Mucosa of rectum (tissue), 2 donors: ENCODE results near the gene AR.

Experiments used
- H3K27ac ChIP-seq, 2 donors: one replicate each; pipeline ENCODE4 v1.7.0; 2013; ENCODE audit warnings: inconsistent platforms in 2 of 2, low read depth in 2 of 2, low read length in 2 of 2
- H3K27me3 ChIP-seq, 2 donors: one replicate each; pipeline ENCODE4 v1.7.0; 2013; ENCODE audit warnings: low read length in 2 of 2; ENCODE audit not compliant: control insufficient read depth in 2 of 2, insufficient read depth in 2 of 2
- H3K36me3 ChIP-seq, 2 donors: one replicate each; pipeline ENCODE4 v1.7.0; 2013; ENCODE audit warnings: low read length in 2 of 2; ENCODE audit not compliant: control insufficient read depth in 2 of 2, insufficient read depth in 2 of 2
- H3K4me1 ChIP-seq, 2 donors: one replicate each; pipeline ENCODE4 v1.7.0; 2013; ENCODE audit warnings: low read length in 2 of 2, mild to moderate bottlenecking in 1 of 2; ENCODE audit not compliant: control insufficient read depth in 2 of 2, insufficient read depth in 2 of 2
- H3K4me3 ChIP-seq, 2 donors: one replicate each; pipeline ENCODE4 v1.7.0; 2013; ENCODE audit warnings: low read length in 2 of 2
- H3K9ac ChIP-seq, 2 donors: one replicate each; pipeline ENCODE4 v1.7.0; 2013; ENCODE audit warnings: low read length in 2 of 2, low read depth in 1 of 2, mild to moderate bottlenecking in 1 of 2
- H3K9me3 ChIP-seq, 2 donors: one replicate each; pipeline ENCODE4 v1.7.0; 2013; ENCODE audit warnings: low read length in 2 of 2; ENCODE audit not compliant: control insufficient read depth in 2 of 2
- donor health status: healthy.
- donor health status: Normal muscosa, but diverticular disease.

AR gene

DNA sequence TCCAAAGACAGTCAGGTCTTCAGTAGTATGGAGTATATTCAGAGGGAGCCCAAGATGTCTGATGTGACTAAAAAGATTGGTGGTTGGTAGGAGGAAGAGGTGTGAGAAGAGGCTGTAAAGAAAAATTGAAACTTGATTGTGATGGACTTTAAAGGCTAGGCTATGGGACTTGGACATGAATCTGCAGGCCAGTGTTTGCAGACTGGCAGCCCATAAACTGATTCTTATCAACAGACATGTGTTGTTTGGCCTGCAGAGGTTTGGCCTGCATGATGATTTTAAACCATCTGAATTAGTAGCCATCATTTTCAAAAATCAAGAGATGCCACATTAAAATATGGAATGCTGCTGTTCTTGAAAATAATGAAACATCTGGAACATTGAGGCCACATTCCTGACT, 5.4 kb upstream of the AR start:
- no peaks in the 10 kb centered on the region for H3K9me3 ChIP-seq

DNA sequence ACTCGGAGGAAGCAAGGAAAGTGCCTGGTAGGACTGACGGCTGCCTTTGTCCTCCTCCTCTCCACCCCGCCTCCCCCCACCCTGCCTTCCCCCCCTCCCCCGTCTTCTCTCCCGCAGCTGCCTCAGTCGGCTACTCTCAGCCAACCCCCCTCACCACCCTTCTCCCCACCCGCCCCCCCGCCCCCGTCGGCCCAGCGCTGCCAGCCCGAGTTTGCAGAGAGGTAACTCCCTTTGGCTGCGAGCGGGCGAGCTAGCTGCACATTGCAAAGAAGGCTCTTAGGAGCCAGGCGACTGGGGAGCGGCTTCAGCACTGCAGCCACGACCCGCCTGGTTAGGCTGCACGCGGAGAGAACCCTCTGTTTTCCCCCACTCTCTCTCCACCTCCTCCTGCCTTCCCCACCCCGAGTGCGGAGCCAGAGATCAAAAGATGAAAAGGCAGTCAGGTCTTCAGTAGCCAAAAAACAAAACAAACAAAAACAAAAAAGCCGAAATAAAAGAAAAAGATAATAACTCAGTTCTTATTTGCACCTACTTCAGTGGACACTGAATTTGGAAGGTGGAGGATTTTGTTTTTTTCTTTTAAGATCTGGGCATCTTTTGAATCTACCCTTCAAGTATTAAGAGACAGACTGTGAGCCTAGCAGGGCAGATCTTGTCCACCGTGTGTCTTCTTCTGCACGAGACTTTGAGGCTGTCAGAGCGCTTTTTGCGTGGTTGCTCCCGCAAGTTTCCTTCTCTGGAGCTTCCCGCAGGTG, 637 bp downstream of the AR start:
- no peaks in the 10 kb centered on the region for H3K4me1 ChIP-seq
- no peak overlapping the region for H3K9ac ChIP-seq
- no peaks in the 10 kb centered on the region for H3K9me3 ChIP-seq
- H3K4me3 ChIP-seq, result peak overlapping the region in 1 of 2 donors; percentile 44
- H3K27me3 ChIP-seq, result peaks cover 0 to 12% of the 10 kb centered on the region in 2 donors
- H3K36me3 ChIP-seq, result no peaks in the 10 kb centered on the region
- no peak overlapping the region for H3K27ac ChIP-seq

More for the DNA sequence above, 5.4 kb upstream of the AR start:
- Histone ChIP-seq H3K4me3 (no peak overlapping the region), H3K27ac (no peak overlapping the region), H3K36me3 (no peaks in the 10 kb centered on the region), H3K27me3 (no peaks in the 10 kb centered on the region), H3K4me1 (no peaks in the 10 kb centered on the region), H3K9ac (no peak overlapping the region)

DNA sequence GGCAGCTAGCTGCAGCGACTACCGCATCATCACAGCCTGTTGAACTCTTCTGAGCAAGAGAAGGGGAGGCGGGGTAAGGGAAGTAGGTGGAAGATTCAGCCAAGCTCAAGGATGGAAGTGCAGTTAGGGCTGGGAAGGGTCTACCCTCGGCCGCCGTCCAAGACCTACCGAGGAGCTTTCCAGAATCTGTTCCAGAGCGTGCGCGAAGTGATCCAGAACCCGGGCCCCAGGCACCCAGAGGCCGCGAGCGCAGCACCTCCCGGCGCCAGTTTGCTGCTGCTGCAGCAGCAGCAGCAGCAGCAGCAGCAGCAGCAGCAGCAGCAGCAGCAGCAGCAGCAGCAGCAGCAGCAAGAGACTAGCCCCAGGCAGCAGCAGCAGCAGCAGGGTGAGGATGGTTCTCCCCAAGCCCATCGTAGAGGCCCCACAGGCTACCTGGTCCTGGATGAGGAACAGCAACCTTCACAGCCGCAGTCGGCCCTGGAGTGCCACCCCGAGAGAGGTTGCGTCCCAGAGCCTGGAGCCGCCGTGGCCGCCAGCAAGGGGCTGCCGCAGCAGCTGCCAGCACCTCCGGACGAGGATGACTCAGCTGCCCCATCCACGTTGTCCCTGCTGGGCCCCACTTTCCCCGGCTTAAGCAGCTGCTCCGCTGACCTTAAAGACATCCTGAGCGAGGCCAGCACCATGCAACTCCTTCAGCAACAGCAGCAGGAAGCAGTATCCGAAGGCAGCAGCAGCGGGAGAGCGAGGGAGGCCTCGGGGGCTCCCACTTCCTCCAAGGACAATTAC, 1.4 kb downstream of the AR start:
- Histone ChIP-seq H3K9ac (no peak overlapping the region), H3K27me3 (peaks cover 0 to 12% of the 10 kb centered on the region in 2 donors), H3K4me1 (no peaks in the 10 kb centered on the region), H3K9me3 (no peaks in the 10 kb centered on the region), H3K36me3 (no peaks in the 10 kb centered on the region), H3K27ac (no peak overlapping the region), H3K4me3 (peak overlapping the region in 1 of 2 donors; percentile 54)

DNA sequence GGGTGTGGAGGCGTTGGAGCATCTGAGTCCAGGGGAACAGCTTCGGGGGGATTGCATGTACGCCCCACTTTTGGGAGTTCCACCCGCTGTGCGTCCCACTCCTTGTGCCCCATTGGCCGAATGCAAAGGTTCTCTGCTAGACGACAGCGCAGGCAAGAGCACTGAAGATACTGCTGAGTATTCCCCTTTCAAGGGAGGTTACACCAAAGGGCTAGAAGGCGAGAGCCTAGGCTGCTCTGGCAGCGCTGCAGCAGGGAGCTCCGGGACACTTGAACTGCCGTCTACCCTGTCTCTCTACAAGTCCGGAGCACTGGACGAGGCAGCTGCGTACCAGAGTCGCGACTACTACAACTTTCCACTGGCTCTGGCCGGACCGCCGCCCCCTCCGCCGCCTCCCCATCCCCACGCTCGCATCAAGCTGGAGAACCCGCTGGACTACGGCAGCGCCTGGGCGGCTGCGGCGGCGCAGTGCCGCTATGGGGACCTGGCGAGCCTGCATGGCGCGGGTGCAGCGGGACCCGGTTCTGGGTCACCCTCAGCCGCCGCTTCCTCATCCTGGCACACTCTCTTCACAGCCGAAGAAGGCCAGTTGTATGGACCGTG, 2.2 kb downstream of the AR start:
- Histone ChIP-seq H3K27me3 (peaks cover 0 to 12% of the 10 kb centered on the region in 2 donors), H3K36me3 (no peaks in the 10 kb centered on the region), H3K27ac (no peak overlapping the region), H3K9me3 (no peaks in the 10 kb centered on the region), H3K9ac (no peak overlapping the region), H3K4me3 (peak overlapping the region in 1 of 2 donors; percentile 54), H3K4me1 (no peaks in the 10 kb centered on the region)

DNA sequence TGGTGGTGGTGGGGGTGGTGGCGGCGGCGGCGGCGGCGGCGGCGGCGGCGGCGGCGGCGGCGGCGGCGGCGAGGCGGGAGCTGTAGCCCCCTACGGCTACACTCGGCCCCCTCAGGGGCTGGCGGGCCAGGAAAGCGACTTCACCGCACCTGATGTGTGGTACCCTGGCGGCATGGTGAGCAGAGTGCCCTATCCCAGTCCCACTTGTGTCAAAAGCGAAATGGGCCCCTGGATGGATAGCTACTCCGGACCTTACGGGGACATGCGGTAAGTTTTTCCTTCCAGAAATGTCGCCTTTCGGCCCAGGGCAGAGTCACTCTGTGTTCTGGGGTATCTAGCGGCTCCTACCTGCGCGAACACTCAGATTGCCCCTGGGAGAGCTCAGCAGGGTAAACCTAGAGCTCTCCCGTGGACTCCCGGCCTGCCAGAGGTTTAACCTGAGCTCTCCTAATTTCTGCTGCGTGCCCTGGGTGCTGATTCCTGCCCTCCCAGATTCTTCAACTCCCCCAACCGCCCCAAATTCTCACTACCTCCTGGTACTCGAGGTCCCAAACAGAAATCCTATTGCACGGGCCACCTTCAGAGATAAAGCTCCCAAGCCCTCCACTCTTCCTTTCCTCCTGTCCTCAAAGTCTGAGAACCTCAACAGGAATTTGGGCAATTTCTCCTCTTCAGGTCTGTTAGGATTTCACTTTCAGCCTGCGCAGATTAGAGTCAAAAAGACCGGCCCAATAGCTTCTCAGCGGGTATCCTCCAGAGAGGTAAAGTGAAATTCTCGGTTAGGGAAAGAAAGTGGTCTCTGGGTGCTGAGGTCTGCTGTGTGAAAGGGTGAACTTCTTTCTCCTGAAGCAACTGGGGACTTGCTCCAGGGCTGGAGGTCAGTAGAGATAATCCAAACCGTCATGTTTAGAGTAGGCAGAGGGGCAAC, 2.9 kb downstream of the AR start:
- Histone ChIP-seq H3K4me1 (no peaks in the 10 kb centered on the region), H3K9ac (no peak overlapping the region), H3K4me3 (peak overlapping the region in 1 of 2 donors; percentile 37), H3K9me3 (no peaks in the 10 kb centered on the region), H3K36me3 (no peaks in the 10 kb centered on the region), H3K27ac (no peak overlapping the region), H3K27me3 (peaks cover 0 to 12% of the 10 kb centered on the region in 2 donors)

DNA sequence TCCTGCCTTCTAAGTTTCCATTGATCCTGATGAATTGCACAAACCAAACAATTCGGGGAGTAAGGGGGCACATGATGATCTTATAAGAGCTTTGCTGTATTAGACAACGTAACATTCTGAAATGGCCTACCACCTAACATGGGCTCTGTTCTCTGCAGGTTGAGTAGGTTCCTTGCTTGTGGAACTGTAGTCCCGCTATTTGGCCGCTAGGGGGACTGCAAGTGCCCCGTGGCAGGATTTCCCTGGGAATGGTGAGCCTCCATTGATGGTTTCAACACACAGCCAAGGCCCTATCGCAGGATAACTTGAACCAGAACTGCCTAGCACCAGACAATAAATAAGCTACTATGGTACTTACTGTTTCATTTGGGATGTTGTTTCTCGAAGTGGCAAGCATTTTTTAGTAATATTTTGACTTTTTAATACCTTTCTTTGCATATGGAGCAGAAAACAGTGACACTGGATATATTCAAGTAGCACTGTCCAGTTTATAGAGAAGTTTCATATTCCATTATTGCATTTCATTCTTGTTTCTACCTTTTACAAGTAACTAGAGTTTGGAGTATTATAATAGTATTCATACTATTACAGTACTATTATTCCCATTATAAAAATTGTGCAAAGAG, 11.9 kb downstream of the AR start:
- Histone ChIP-seq H3K4me1 (no peaks in the 10 kb centered on the region), H3K9me3 (no peaks in the 10 kb centered on the region), H3K27me3 (no peaks in the 10 kb centered on the region), H3K9ac (no peak overlapping the region), H3K27ac (no peak overlapping the region), H3K4me3 (no peak overlapping the region), H3K36me3 (no peaks in the 10 kb centered on the region)

DNA sequence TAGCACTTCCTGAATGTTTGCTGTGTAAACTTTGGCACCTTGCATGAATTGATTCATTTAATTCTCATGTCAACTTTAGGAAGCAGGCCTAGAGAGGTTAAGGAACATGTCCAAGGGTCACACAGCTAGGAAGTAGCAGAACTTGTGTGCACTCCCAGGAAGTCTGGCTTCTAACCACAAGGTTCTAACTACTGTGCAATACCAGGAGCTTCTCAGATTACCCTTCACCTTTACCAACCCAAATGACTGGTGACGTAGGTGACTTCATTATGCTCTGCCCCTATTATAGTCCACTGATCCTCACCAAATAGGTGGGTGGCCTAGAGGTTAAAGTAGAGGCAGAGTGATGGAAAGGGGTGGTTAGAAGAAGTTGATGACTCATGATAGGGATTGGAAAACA, 14.4 kb downstream of the AR start:
- H3K4me1 ChIP-seq, result no peaks in the 10 kb centered on the region
- no peak overlapping the region for H3K9ac ChIP-seq

DNA sequence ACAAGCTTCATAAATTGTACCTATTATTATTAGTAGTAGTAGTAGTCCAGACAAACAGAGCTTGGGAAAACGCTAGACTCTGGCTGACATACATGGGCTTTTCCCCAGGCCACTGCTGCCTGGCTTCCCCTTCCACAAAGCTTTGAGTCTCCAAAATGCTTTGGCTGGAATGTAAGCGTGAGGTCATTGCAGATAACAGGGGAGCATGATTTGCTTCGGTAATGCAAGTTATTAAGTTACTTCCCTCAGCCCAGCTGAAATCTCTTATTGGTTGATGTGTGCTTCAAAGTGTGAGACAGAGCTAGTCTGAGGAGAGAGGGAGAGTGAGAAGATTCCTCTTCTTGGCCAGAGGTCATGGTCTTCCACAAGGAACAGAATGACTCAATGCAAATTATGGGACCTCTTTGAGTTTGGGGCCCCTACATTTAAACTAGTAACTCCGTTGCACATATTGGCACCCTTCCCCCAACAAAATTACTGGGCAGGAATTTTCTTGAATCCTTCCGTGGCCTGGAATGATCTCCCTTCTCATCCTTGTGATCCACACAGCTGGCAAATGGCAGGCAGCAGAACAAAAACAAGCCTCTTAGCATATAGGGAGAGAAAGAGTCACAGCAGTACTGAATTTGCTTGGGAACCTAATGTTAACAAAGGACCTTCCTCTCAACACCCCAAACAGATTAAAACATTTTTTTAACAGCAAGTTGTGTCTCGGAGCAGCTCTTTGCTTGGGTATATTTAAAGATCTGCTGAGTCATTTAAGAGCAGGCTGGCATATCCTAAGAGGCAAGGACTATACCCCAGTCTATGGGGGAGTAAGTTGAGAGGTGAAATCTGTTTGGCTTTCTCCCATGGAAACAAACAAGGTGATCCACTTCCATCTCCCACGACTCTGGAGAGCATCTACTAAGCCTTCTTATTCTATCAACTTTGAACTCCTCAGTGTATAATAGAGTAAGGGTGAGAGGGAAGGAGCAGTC, 19.9 kb downstream of the AR start:
- Histone ChIP-seq H3K27me3 (no peaks in the 10 kb centered on the region), H3K36me3 (no peaks in the 10 kb centered on the region), H3K9me3 (no peaks in the 10 kb centered on the region), H3K4me1 (no peaks in the 10 kb centered on the region), H3K4me3 (no peak overlapping the region), H3K27ac (no peak overlapping the region), H3K9ac (no peak overlapping the region)

More for the DNA sequence above, 14.4 kb downstream of the AR start:
- H3K36me3 ChIP-seq, result no peaks in the 10 kb centered on the region
- H3K27ac ChIP-seq, result no peak overlapping the region
- no peaks in the 10 kb centered on the region for H3K9me3 ChIP-seq
- no peaks in the 10 kb centered on the region for H3K27me3 ChIP-seq
- H3K4me3 ChIP-seq, result no peak overlapping the region
